Uterus (tissue), 2 donors: Measurements from ENCODE around the gene GTF2A1.

Experiments
- CTCF ChIP-seq, 4 experiments: fragments of 200-600 bp in 2 of 4; fragments of 450-650 bp in 2 of 4; sonication (generic) in 2 of 4; IDR thresholded peaks; one replicate each; pipeline ENCODE4 v1.5.1; 2016 to 2019; ENCODE audit warnings: antibody characterized with exemption in 4 of 4, mild to moderate bottlenecking in 2 of 4, moderate library complexity in 1 of 4
- POLR2A ChIP-seq, 2 donors: fragments of 450-650 bp; IDR thresholded peaks; one replicate each; pipeline ENCODE4 v1.6.1; 2016; ENCODE audit warnings: antibody characterized with exemption in 2 of 2, mild to moderate bottlenecking in 1 of 2, moderate library complexity in 1 of 2

DNA sequence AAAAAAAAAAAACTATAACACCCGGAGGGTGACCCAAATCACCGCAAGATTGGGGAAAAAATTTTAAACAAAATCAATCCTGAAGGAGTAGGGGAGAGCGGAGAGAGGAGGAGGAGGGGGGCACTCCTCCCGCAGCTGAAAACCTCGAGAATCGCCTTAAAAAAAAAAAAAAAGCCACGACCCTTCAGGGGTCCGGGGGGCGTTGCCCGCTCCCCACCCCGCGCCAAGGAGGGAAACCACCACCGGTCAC, 254 bp downstream of the GTF2A1 start:
- no peak for TF ChIP-seq CTCF (IDR thresholded peaks at IDR 0.05)
- TF ChIP-seq POLR2A (IDR thresholded peaks at IDR 0.05): no peak
